HG03095 (cell line): ENCODE measurements around the gene ECHDC3.

Experiments used
- ATAC-seq: cut with Tn5 transposase; IDR thresholded peaks from one replicate; pipeline ENCODE4 v1.9.1; 2021; ENCODE audit warnings: moderate library complexity; ENCODE audit not compliant: unreplicated experiment

ECHDC3 gene

DNA sequence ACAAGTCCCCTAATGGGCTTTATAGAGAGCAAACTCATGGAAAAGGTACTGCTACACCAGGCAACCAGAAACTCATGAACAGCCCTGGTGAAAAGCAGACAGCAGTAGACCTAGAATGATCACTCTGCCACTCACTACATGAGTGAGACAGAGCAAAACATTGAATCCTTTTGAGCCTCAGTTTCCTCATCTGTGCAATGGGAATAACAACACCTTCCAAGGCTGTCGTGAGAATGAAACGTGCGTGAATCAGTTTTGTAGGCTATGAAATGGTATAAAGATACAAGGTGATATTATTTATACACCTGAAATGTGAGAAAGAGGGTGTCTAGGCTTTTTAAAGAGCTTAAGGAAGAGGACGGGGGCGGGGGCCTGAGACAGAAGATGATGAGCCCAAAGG lies 66.6 kb downstream of the ECHDC3 start:
- ATAC-seq, result no peak

DNA sequence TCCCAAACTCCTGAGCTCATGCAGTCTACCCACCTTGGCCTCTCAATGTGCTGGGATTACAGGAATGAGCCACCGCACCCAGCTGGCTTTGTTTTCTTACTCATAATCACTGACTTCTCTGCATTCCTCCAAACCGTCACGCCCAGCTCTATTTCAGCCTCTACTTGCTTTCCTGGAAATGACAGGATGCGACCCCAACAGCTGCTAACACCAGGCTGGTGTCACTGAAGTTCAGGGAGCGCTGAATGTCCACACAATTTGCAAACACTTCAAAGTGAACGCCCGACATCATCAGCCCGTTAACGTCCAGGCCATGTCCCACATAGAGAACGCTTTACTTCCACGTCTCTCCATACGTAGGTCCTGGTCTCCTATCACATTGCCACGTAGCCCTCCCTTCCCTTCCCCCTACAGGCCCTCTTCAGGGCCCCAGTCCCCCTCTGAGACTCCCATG lies 68.2 kb downstream of the ECHDC3 start:
- ATAC-seq, result no peak

DNA sequence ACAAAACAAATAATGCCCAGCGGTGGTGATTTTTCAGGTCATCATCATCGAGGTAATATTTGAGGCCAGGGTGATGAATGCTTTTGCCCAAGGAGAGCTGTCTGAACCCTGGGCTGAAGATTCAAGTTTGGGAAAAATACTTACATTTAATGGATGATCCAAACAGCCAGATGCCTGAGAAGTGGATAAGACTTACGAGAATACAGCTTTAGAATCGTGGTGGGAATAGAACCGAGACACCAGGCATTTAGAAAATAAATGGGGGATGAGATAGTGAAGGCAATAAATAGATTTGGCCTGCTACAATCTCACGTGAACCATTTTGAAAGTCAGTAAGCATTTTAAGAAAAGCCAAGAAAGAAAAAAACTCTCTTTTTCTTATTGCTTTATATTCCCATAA lies 68.8 kb downstream of the ECHDC3 start:
- ATAC-seq, result no peak

DNA sequence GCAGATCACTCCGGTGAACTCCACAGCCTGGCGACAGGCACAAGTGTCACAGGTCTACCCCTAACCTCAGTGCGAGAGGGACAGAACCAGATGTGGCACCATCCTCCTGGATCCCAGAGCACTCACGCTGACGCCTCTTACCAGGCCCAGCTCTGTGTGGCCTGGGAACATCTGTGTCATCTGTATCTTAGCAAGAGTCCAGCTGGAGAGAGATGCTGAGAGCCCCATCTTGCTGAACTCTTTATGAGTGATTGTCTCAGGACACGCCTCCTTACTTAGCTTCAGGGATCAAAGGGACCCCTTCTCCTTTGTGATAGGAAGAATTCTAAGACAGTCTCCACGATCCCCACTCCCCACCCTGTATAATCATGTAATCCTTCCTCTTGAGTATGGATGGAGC lies 71.0 kb downstream of the ECHDC3 start:
- ATAC-seq, result no peak
